HepG2 (cell line): Measurements from ENCODE around the gene WFDC10A. TPM values are rescaled to one million over a fixed set of nuclear protein-coding genes. Genes with fewer than 3 reads are reported as not detected.
A peak's percentile ranks its signal among the peaks of the same experiment; 100 is the strongest.

ENCODE experiments used
- GATAD2A ChIP-seq: IDR thresholded peaks from 2 replicates; pipeline ENCODE4 v1.6.1; 2016
- PATZ1 ChIP-seq: sonication (generic); formaldehyde crosslinking; IDR thresholded peaks from 2 replicates; pipeline ENCODE4 v1.4.0; 2020; ENCODE audit warnings: missing genetic modification reagents
- PHF21A ChIP-seq: sonication (generic); formaldehyde crosslinking; IDR thresholded peaks from 2 replicates; pipeline ENCODE4 v1.5.0; 2020; ENCODE audit warnings: mild to moderate bottlenecking, missing genetic modification reagents
- PPARG ChIP-seq: conservative IDR thresholded peaks from 2 replicates; pipeline ENCODE4 v1.6.1; 2016; ENCODE audit warnings: missing biosample characterization, missing genetic modification reagents
- PRDM4 ChIP-seq: sonication (generic); formaldehyde crosslinking; IDR thresholded peaks from 2 replicates; pipeline ENCODE4 v1.9.0; 2021; ENCODE audit warnings: missing genetic modification reagents, borderline replicate concordance
- ZFP1 ChIP-seq: IDR thresholded peaks from 2 replicates; pipeline ENCODE4 v1.6.1; 2016
- ZNF407 ChIP-seq: sonication (generic); formaldehyde crosslinking; IDR thresholded peaks from one replicate; pipeline ENCODE4 v1.5.1; 2020; ENCODE audit warnings: mild to moderate bottlenecking, missing genetic modification reagents; ENCODE audit errors: not compliant biosample characterization
- ZNF646 ChIP-seq: sonication (generic); formaldehyde crosslinking; IDR thresholded peaks from 2 replicates; pipeline ENCODE4 v1.9.0; 2021; ENCODE audit warnings: mild to moderate bottlenecking, missing genetic modification reagents
- polyA plus RNA-seq, 8 experiments: library from polyadenylated mRNA; depleted of rRNA in 3 of 8; stranded (reverse) in 7 of 8; unstranded in 1 of 8; fragments of >200 nt; fragmentation: Illumina TruSeq in 4 of 8; extraction: Trizol in 4 of 8; gene quantifications; 2 replicates each; pipeline versions ENCODE4 v1.2.1 to v1.2.3, GENCODE V29; 2011 to 2016; ENCODE audit warnings: low read depth in 4 of 8, missing spikeins in 1 of 8, mixed read lengths in 1 of 8; ENCODE audit not compliant: insufficient read depth in 1 of 8
- total RNA-seq, 5 experiments: library from RNA; depleted of rRNA; stranded (reverse); fragments of >200 nt; fragmentation: Illumina TruSeq; extraction: Trizol; gene quantifications; 2 replicates each; pipeline ENCODE4 v1.2.3, GENCODE V29; 2016; ENCODE audit warnings: low read depth in 1 of 5

The WFDC10A gene
- total and polyA plus RNA-seq, 2 of the 13 experiments (the other 11 are each of a cell fraction or from before 2014, with no cell fraction given): not detected

- TF ChIP-seq ZNF646 (CRISPR knock-in tag) (no peak), PHF21A (CRISPR knock-in tag) (no peak), PRDM4 (CRISPR knock-in tag) (no peak), PATZ1 (CRISPR knock-in tag) (peak; percentile 35; the same call in 1 of the 2 replicates), GATAD2A (CRISPR knock-in tag) (no peak), ZFP1 (CRISPR knock-in tag) (no peak), ZNF407 (CRISPR knock-in tag) (no peak), PPARG (CRISPR knock-in tag) (peak; percentile 53; the same call in 1 of the 2 replicates)
Measured at GRCh38 chr20:45592574-45593189, 36.9 kb upstream of the WFDC10A start (continued).
